Transverse colon (tissue), 4 donors: ENCODE measurements around the gene ABCF1. TPM values are rescaled to one million over a fixed set of nuclear protein-coding genes. Genes with fewer than 3 reads are reported as not detected.

Source experiments
- DNase-seq: peaks from one replicate; pipeline ENCODE4 v3.0.0-alpha.2; 2019
- H3K27ac ChIP-seq, 4 donors: fragments of 200-600 bp; sonication (generic); 2 replicates each; pipeline ENCODE4 v1.5.1; 2016 to 2018; ENCODE audit warnings: inconsistent platforms in 4 of 4
- H3K27me3 ChIP-seq: fragments of 200-600 bp; sonication (generic); 2 replicates; pipeline ENCODE4 v1.5.1; 2017; ENCODE audit warnings: inconsistent platforms
- H3K36me3 ChIP-seq, 4 donors: fragments of 200-600 bp; sonication (generic); 2 replicates each; pipeline ENCODE4 v1.5.1; 2017 to 2019; ENCODE audit warnings: inconsistent platforms in 4 of 4
- H3K4me1 ChIP-seq, 4 donors: fragments of 200-600 bp; sonication (generic); 2 replicates each; pipeline ENCODE4 v1.5.1; 2017 to 2020; ENCODE audit warnings: inconsistent platforms in 4 of 4
- H3K4me3 ChIP-seq, 4 donors: fragments of 200-600 bp; sonication (generic); 1 replicate in 1 of 4; 2 replicates in 3 of 4; pipeline versions ENCODE4 v1.5.1 to v1.6.1; 2017 to 2019; ENCODE audit warnings: inconsistent platforms in 4 of 4
- H3K9me3 ChIP-seq, 2 donors: fragments of 200-600 bp; sonication (generic); 2 replicates each; pipeline ENCODE4 v1.5.1; 2017 to 2019; ENCODE audit warnings: inconsistent platforms in 2 of 2
- EP300 ChIP-seq: sonication (generic); formaldehyde crosslinking; IDR thresholded peaks from one replicate; pipeline ENCODE4 v1.6.1; 2017; ENCODE audit warnings: antibody characterized with exemption, low read depth
- POLR2A ChIP-seq: fragments of 450-650 bp; IDR thresholded peaks from one replicate; pipeline ENCODE4 v1.6.1; 2016; ENCODE audit warnings: antibody characterized with exemption, mild to moderate bottlenecking, moderate library complexity
- POLR2AphosphoS5 ChIP-seq, 3 donors: sonication (generic); formaldehyde crosslinking; IDR thresholded peaks; one replicate each; pipeline ENCODE4 v1.6.1; 2016; ENCODE audit warnings: antibody characterized with exemption in 3 of 3
- WGBS, 2 donors: methylation state at CpG; one replicate each; pipeline ENCODE4 v1.1.5; 2018; ENCODE audit warnings: low coverage in 1 of 2; 5-methylcytosine and 5-hydroxymethylcytosine counted together
- in situ Hi-C, 4 donors: fragments of 200-750 bp; cut with MboI; loops; one replicate each; pipeline versions ENCODE4 v1.15.0 to v1.15.1; 2017; ENCODE audit warnings: low sequenced_read_pairs in 3 of 4, low pct_ligation_motif_present in 1 of 4, low pct_unique_long_range_greater_than_20kb in 1 of 4
- intact Hi-C: fragments of 100-400 bp; cut with DNase I; formaldehyde crosslinking; loops from one replicate; pipeline ENCODE4 v1.15.1; 2023; ENCODE audit warnings: low total_unique reads
- total RNA-seq, 4 donors: library from RNA; depleted of rRNA; stranded (reverse); fragments of >200 nt; gene quantifications; one replicate each; pipeline ENCODE4 v1.1.0, GENCODE V29; 2016
- TF ChIP-seq, protein P1 (sequence below), 5 experiments: fragments of 200-600 bp in 3 of 5; fragments of 450-650 bp in 2 of 5; sonication (generic) in 3 of 5; IDR thresholded peaks; 1 replicate in 2 of 5; 2 replicates in 3 of 5; pipeline ENCODE4 v1.5.1; 2016 to 2017; ENCODE audit warnings: antibody characterized with exemption in 5 of 5, inconsistent platforms in 3 of 5, mild to moderate bottlenecking in 2 of 5, moderate library complexity in 1 of 5

The ABCF1 gene
- total RNA-seq, 4 donors from 2014 or later: 33.0 to 52.0 (median 40.1) TPM

DNA sequence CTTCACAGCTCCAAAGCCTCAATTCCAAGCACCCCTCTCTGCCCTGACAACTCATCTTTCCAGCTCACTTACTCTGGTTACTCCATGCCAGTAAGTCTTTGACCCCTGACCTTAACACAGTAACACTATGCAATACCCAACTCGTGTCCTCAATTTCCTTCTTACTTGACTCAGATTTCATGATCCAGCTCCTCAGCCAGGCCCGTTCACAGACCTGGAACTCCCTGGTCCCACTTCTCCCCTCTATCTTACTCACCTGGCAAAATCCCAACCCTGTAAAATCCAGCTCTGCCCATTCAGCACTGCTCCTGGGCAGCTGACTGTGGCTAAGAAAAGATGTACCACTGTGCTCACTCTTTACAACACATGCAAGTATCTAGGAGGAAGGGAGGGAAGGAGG is 22.9 kb upstream of the ABCF1 start:
- TF ChIP-seq, protein P1, sequence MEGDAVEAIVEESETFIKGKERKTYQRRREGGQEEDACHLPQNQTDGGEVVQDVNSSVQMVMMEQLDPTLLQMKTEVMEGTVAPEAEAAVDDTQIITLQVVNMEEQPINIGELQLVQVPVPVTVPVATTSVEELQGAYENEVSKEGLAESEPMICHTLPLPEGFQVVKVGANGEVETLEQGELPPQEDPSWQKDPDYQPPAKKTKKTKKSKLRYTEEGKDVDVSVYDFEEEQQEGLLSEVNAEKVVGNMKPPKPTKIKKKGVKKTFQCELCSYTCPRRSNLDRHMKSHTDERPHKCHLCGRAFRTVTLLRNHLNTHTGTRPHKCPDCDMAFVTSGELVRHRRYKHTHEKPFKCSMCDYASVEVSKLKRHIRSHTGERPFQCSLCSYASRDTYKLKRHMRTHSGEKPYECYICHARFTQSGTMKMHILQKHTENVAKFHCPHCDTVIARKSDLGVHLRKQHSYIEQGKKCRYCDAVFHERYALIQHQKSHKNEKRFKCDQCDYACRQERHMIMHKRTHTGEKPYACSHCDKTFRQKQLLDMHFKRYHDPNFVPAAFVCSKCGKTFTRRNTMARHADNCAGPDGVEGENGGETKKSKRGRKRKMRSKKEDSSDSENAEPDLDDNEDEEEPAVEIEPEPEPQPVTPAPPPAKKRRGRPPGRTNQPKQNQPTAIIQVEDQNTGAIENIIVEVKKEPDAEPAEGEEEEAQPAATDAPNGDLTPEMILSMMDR (IDR thresholded peaks at IDR 0.05): no peak
- TF ChIP-seq EP300 (no peak), POLR2A (no peak), POLR2AphosphoS5 (IDR thresholded peaks at IDR 0.05) (no peak)
- 86 to 90% methylated on average over 2 of the region's 2 CpGs for WGBS, 2 donors
- H3K27me3 ChIP-seq: no peaks in the 10 kb centered on the region
- H3K27ac ChIP-seq: no peak overlapping the region
- DNase-seq: no peak
- in situ Hi-C loops (loop anchor here in 1 of 4 donors (5.0 kb wide), 1 partner anchor 66 kb away; no protein-coding TSS in a partner anchor), intact Hi-C loops (no loop called here)
- H3K4me3 ChIP-seq: no peak overlapping the region
- H3K9me3 ChIP-seq: no peaks in the 10 kb centered on the region
- peaks cover 0 to 30% (median 4%) of the 10 kb centered on the region in 4 donors for H3K36me3 ChIP-seq
- peaks cover 0 to 3% (median 0%) of the 10 kb centered on the region in 4 donors for H3K4me1 ChIP-seq

- in situ Hi-C loops: no loop called here
- no peaks in the 10 kb centered on the region for H3K27me3 ChIP-seq
- H3K4me1 ChIP-seq: peaks cover 9 to 22% (median 18%) of the 10 kb centered on the region in 4 donors
- peak overlapping the region in 2 of 4 donors; percentile 96 to 99 for H3K27ac ChIP-seq
- intact Hi-C loops: no loop called here
- peaks cover 0 to 19% (median 0%) of the 10 kb centered on the region in 4 donors for H3K36me3 ChIP-seq
- no peaks in the 10 kb centered on the region for H3K9me3 ChIP-seq
- 92 to 93% methylated on average over 2 to 4 of the region's 4 CpGs for WGBS, 2 donors
- H3K4me3 ChIP-seq: peak overlapping the region in 1 of 4 donors; percentile 91
- TF ChIP-seq EP300: no peak
- TF ChIP-seq, protein P1 (IDR thresholded peaks at IDR 0.05): no peak
- no peak for TF ChIP-seq POLR2AphosphoS5 (IDR thresholded peaks at IDR 0.05)
- TF ChIP-seq POLR2A: no peak
- DNase-seq: no peak
These were observed 16.8 kb upstream of the ABCF1 start for GRCh38 chr6:30554404-30554803.

GRCh38 chr6:30554962-30555815 is 16.1 kb upstream of the ABCF1 start:
- H3K4me1 ChIP-seq: peaks cover 9 to 22% (median 18%) of the 10 kb centered on the region in 4 donors
- no peak for TF ChIP-seq POLR2A
- TF ChIP-seq, protein P1 (IDR thresholded peaks at IDR 0.05): no peak
- TF ChIP-seq EP300: no peak
- TF ChIP-seq POLR2AphosphoS5 (IDR thresholded peaks at IDR 0.05): no peak
- H3K4me3 ChIP-seq: peak overlapping the region; percentile 74 to 91 (median 84)
- peaks cover 0 to 19% (median 0%) of the 10 kb centered on the region in 4 donors for H3K36me3 ChIP-seq
- peak overlapping the region; percentile 96 to 99 (median 98) for H3K27ac ChIP-seq
- H3K27me3 ChIP-seq: no peaks in the 10 kb centered on the region
- peak; percentile 55 for DNase-seq
- intact Hi-C loops: no loop called here
- in situ Hi-C loops: no loop called here
- WGBS, 2 donors: 14 to 83% methylated on average over 1 to 34 of the region's 34 CpGs
- no peaks in the 10 kb centered on the region for H3K9me3 ChIP-seq

GRCh38 chr6:30555816-30556065 is 15.5 kb upstream of the ABCF1 start:
- 1% methylated on average over 11 of the region's 15 CpGs; no CpG with 5 or more reads in 1 of the 2 donors for WGBS, 2 donors
- H3K4me3 ChIP-seq: peak overlapping the region; percentile 74 to 91 (median 84)
- no peak for TF ChIP-seq POLR2A
- no peak for TF ChIP-seq EP300
- no peak for TF ChIP-seq POLR2AphosphoS5 (IDR thresholded peaks at IDR 0.05)
- TF ChIP-seq, protein P1 (IDR thresholded peaks at IDR 0.05): no peak
- in situ Hi-C loops (no loop called here), intact Hi-C loops (no loop called here)
- no peaks in the 10 kb centered on the region for H3K9me3 ChIP-seq
- DNase-seq: no peak
- H3K36me3 ChIP-seq: peaks cover 0 to 19% (median 0%) of the 10 kb centered on the region in 4 donors
- H3K27me3 ChIP-seq: no peaks in the 10 kb centered on the region
- peaks cover 9 to 22% (median 18%) of the 10 kb centered on the region in 4 donors for H3K4me1 ChIP-seq
- peak overlapping the region; percentile 96 to 99 (median 98) for H3K27ac ChIP-seq
